ENCODE measurements around the gene PHF2.

GRCh38 chr9:93624431-93624834 is 48.0 kb downstream of the PHF2 start:
- no peak for TF ChIP-seq EP300 (IDR thresholded peaks at IDR 0.05; ENCODE audit: borderline replicate concordance in 1 of 2, low read depth in 2 of 2, low read length in 2 of 2)
- TF ChIP-seq TAF1 (IDR thresholded peaks at IDR 0.05; ENCODE audit: low read depth, low read length), result no peak
- no peak for TF ChIP-seq JUND (IDR thresholded peaks at IDR 0.05; ENCODE audit: low read length)
- TF ChIP-seq, protein P1, sequence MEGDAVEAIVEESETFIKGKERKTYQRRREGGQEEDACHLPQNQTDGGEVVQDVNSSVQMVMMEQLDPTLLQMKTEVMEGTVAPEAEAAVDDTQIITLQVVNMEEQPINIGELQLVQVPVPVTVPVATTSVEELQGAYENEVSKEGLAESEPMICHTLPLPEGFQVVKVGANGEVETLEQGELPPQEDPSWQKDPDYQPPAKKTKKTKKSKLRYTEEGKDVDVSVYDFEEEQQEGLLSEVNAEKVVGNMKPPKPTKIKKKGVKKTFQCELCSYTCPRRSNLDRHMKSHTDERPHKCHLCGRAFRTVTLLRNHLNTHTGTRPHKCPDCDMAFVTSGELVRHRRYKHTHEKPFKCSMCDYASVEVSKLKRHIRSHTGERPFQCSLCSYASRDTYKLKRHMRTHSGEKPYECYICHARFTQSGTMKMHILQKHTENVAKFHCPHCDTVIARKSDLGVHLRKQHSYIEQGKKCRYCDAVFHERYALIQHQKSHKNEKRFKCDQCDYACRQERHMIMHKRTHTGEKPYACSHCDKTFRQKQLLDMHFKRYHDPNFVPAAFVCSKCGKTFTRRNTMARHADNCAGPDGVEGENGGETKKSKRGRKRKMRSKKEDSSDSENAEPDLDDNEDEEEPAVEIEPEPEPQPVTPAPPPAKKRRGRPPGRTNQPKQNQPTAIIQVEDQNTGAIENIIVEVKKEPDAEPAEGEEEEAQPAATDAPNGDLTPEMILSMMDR (IDR thresholded peaks at IDR 0.05; ENCODE audit: control extremely low read depth in 1 of 3, insufficient read depth in 1 of 3, low read depth in 1 of 3, low read length in 3 of 3), result no peak
- TF ChIP-seq RBBP5 (IDR thresholded peaks at IDR 0.05; ENCODE audit: borderline replicate concordance, low read depth, low read length), result no peak
- no peak for TF ChIP-seq POLR2A (IDR thresholded peaks at IDR 0.05; ENCODE audit: control extremely low read depth in 1 of 2, low read depth in 2 of 2, low read length in 2 of 2)
- TF ChIP-seq CREB1 (IDR thresholded peaks at IDR 0.05), result no peak
- TF ChIP-seq SP2 (IDR thresholded peaks at IDR 0.05; ENCODE audit: low read length), result no peak
- no peak for TF ChIP-seq RAD21 (IDR thresholded peaks at IDR 0.05 in 1 of 2, conservative IDR thresholded peaks at IDR 0.05 in 1 of 2; ENCODE audit: low read depth in 2 of 2, low read length in 2 of 2)
- no peak for TF ChIP-seq HDAC2 (IDR thresholded peaks at IDR 0.05; ENCODE audit: borderline replicate concordance in 1 of 2, low read depth in 2 of 2, low read length in 2 of 2)

All from H1 (cell line).